ENCODE data around the gene TPST2. TPM values are rescaled to one million over a fixed set of nuclear protein-coding genes. Genes with fewer than 3 reads are reported as not detected.
"Not testable (repeated sequence)": the region's sequence is repeated elsewhere in the genome, so short reads cannot be mapped to it uniquely, and the experiment has no call there.

The TPST2 gene
- total and polyA plus RNA-seq, 10 of the 15 experiments (the other 5 are each of a cell fraction or from before 2014, with no cell fraction given) = 6.3 to 33.7 (median 28.4) TPM

- TF ChIP-seq ZBTB33 (IDR thresholded peaks at IDR 0.05) = no peak
These were observed 60.6 kb downstream of the TPST2 start (continued) for GRCh38 chr22:26529345-26529744.

- H4K20me1 ChIP-seq (ENCODE audit: control insufficient read depth, insufficient read depth); POLR2A ChIA-PET; H3K27ac ChIP-seq (ENCODE audit: control insufficient read depth, insufficient read depth); H3K9ac ChIP-seq (ENCODE audit: control insufficient read depth, insufficient read depth, low read length); SMC1A ChIA-PET (ENCODE audit: uncharacterized antibody, unreplicated experiment); H3K79me2 ChIP-seq (ENCODE audit: control insufficient read depth, insufficient read depth, low read length); CTCF ChIA-PET; intact Hi-C loops (cut with micrococcal nuclease; ENCODE audit: unreplicated experiment); H3K27me3 ChIP-seq (replicated peaks in 1 of 2; ENCODE audit: control insufficient read depth in 2 of 2, insufficient read depth in 2 of 2, low read length in 1 of 2); H2AFZ ChIP-seq (ENCODE audit: control insufficient read depth, low read depth, low read length); DNase-seq (ENCODE audit: low read depth, low spot score); ATAC-seq; H3K9me3 ChIP-seq (replicated peaks; ENCODE audit: control insufficient read depth, insufficient read depth, low read length); H3K4me2 ChIP-seq (ENCODE audit: control insufficient read depth, insufficient read depth); H3K4me3 ChIP-seq; BruUV-seq (replicated peaks); FAIRE-seq; RAD21 ChIA-PET (ENCODE audit: unreplicated experiment); in situ Hi-C loops (cut with MboI): not testable (repeated sequence)
- peaks cover 0 to 26% of the 10 kb centered on the region in 2 experiments; a peak in 2 of 4 replicates for H3K36me3 ChIP-seq (ENCODE audit: control insufficient read depth in 2 of 2, insufficient read depth in 2 of 2, low read length in 1 of 2)
- peaks cover 12% of the 10 kb centered on the region for H3K4me1 ChIP-seq (ENCODE audit: control insufficient read depth, insufficient read depth, low read length)
- 98% methylated on average over 9 of the region's 9 CpGs for WGBS (ENCODE audit: insufficient coverage, insufficient replicate concordance, low lambda C conversion rate, missing lambda C conversion rate)
These were observed 61.4 kb downstream of the TPST2 start for GRCh38 chr22:26528518-26528917.

- DNase-seq (ENCODE audit: low read depth, low spot score) (no peak), FAIRE-seq (no peak), ATAC-seq (no peak)
- BruUV-seq (replicated peaks) = no TSS peak
- TF ChIP-seq POLR2A (IDR thresholded peaks at IDR 0.05; ENCODE audit: low read depth, low read length) = no peak
- TF ChIP-seq IRF3 (IDR thresholded peaks at IDR 0.05) = no peak
- no peak for TF ChIP-seq ASH2L (IDR thresholded peaks at IDR 0.05; ENCODE audit: borderline replicate concordance, low read depth)
- 65% methylated on average over 15 of the region's 15 CpGs for WGBS (ENCODE audit: insufficient coverage, insufficient replicate concordance, low lambda C conversion rate, missing lambda C conversion rate)
- H3K79me2 ChIP-seq (ENCODE audit: control insufficient read depth, insufficient read depth, low read length) = no peaks in the 10 kb centered on the region
- ChIA-PET RAD21 (ENCODE audit: unreplicated experiment) (no interaction called here), POLR2A (interaction anchor here (0.5 kb wide), 1 partner anchor 1972 kb away, joined by 3 read pairs; no protein-coding TSS in a partner anchor), SMC1A (ENCODE audit: uncharacterized antibody, unreplicated experiment) (no interaction called here), CTCF (no interaction called here)
- H2AFZ ChIP-seq (ENCODE audit: control insufficient read depth, low read depth, low read length) = no peak overlapping the region
- in situ Hi-C loops (cut with MboI) (no loop called here), intact Hi-C loops (cut with micrococcal nuclease; ENCODE audit: unreplicated experiment) (no loop called here)
- H3K4me1 ChIP-seq (ENCODE audit: control insufficient read depth, insufficient read depth, low read length) = peaks cover 10% of the 10 kb centered on the region
- no peak overlapping the region for H3K27ac ChIP-seq (ENCODE audit: control insufficient read depth, insufficient read depth)
- no peak overlapping the region for H3K9ac ChIP-seq (ENCODE audit: control insufficient read depth, insufficient read depth, low read length)
- no peak overlapping the region for H3K4me2 ChIP-seq (ENCODE audit: control insufficient read depth, insufficient read depth)
- peaks cover 0 to 26% of the 10 kb centered on the region in 2 experiments; a peak in 2 of 4 replicates for H3K36me3 ChIP-seq (ENCODE audit: control insufficient read depth in 2 of 2, insufficient read depth in 2 of 2, low read length in 1 of 2)
- H3K4me3 ChIP-seq = no peak overlapping the region
- no peaks in the 10 kb centered on the region for H4K20me1 ChIP-seq (ENCODE audit: control insufficient read depth, insufficient read depth)
- no peaks in the 10 kb centered on the region for H3K9me3 ChIP-seq (replicated peaks; ENCODE audit: control insufficient read depth, insufficient read depth, low read length)
- H3K27me3 ChIP-seq (replicated peaks in 1 of 2; ENCODE audit: control insufficient read depth in 2 of 2, insufficient read depth in 2 of 2, low read length in 1 of 2) = no peaks in the 10 kb centered on the region
These were observed 62.1 kb downstream of the TPST2 start for GRCh38 chr22:26527574-26528465.
